Liver (tissue), 9 donors: ENCODE results near the gene SSPN. TPM values are rescaled to one million over a fixed set of nuclear protein-coding genes. Genes with fewer than 3 reads are reported as not detected.

Experiments
- DNase-seq: peaks from one replicate; pipeline ENCODE4 v3.0.0-alpha.2; 2017; ENCODE audit warnings: low spot score
- H3K27ac ChIP-seq, 2 donors: one replicate each; pipeline ENCODE4 v1.7.0; 2013; ENCODE audit warnings: inconsistent platforms in 2 of 2, low read length in 2 of 2, control low read depth in 1 of 2, low read depth in 1 of 2, mild to moderate bottlenecking in 1 of 2
- H3K27me3 ChIP-seq, 4 donors: one replicate each; pipeline versions ENCODE4 v1.6.1 to v1.7.0; 2013; ENCODE audit warnings: low read length in 3 of 4, inconsistent platforms in 1 of 4, mild to moderate bottlenecking in 1 of 4, moderate library complexity in 1 of 4; ENCODE audit not compliant: control insufficient read depth in 4 of 4, insufficient read depth in 4 of 4
- H3K36me3 ChIP-seq, 4 donors: one replicate each; pipeline versions ENCODE4 v1.6.1 to v1.7.0; 2013; ENCODE audit warnings: low read length in 3 of 4, mild to moderate bottlenecking in 3 of 4, low read depth in 1 of 4, moderate library complexity in 1 of 4; ENCODE audit not compliant: control insufficient read depth in 4 of 4, insufficient read depth in 3 of 4
- H3K4me1 ChIP-seq, 4 donors: one replicate each; pipeline versions ENCODE4 v1.6.1 to v1.7.0; 2013; ENCODE audit warnings: low read length in 3 of 4, mild to moderate bottlenecking in 3 of 4, moderate library complexity in 1 of 4; ENCODE audit not compliant: control insufficient read depth in 4 of 4, insufficient read depth in 4 of 4
- H3K4me3 ChIP-seq, 3 donors: one replicate each; pipeline versions ENCODE4 v1.6.1 to v1.7.0; 2013; ENCODE audit warnings: low read length in 3 of 3, control low read depth in 1 of 3, low read depth in 1 of 3, mild to moderate bottlenecking in 1 of 3
- H3K9ac ChIP-seq, 2 donors: one replicate each; pipeline ENCODE4 v1.7.0; 2013; ENCODE audit warnings: low read length in 2 of 2, mild to moderate bottlenecking in 2 of 2, moderate library complexity in 2 of 2, control low read depth in 1 of 2, low read depth in 1 of 2
- H3K9me3 ChIP-seq, 4 donors: one replicate each; pipeline versions ENCODE4 v1.6.1 to v1.7.0; 2013; ENCODE audit warnings: low read length in 3 of 4; ENCODE audit not compliant: control insufficient read depth in 4 of 4
- ATF3 ChIP-seq: IDR thresholded peaks from 2 replicates; pipeline ENCODE4 v1.6.1; 2016; ENCODE audit warnings: antibody characterized with exemption
- CTCF ChIP-seq: fragments of 150-350 bp; IDR thresholded peaks from 2 replicates; pipeline ENCODE4 v1.5.1; 2017; ENCODE audit warnings: improper control_type of control experiment, low read depth, low read length; ENCODE audit not compliant: missing input control
- EGR1 ChIP-seq, 2 donors: IDR thresholded peaks; 2 replicates each; pipeline ENCODE4 v1.6.1; 2016 to 2018; ENCODE audit warnings: antibody characterized with exemption in 2 of 2, low read depth in 2 of 2
- FOXA2 ChIP-seq: IDR thresholded peaks from 2 replicates; pipeline ENCODE4 v1.6.1; 2016; ENCODE audit warnings: antibody characterized with exemption
- GABPA ChIP-seq, 2 donors: IDR thresholded peaks in 1 of 2; conservative IDR thresholded peaks in 1 of 2; 2 replicates each; pipeline ENCODE4 v1.6.1; 2016; ENCODE audit warnings: antibody characterized with exemption in 2 of 2, mild to moderate bottlenecking in 1 of 2, moderate library complexity in 1 of 2
- HNF4A ChIP-seq, 2 donors: conservative IDR thresholded peaks; 2 replicates each; pipeline ENCODE4 v1.6.1; 2016; ENCODE audit warnings: antibody characterized with exemption in 2 of 2, mild to moderate bottlenecking in 2 of 2
- HNF4G ChIP-seq: IDR thresholded peaks from 2 replicates; pipeline ENCODE4 v1.6.1; 2016; ENCODE audit warnings: antibody characterized with exemption
- JUND ChIP-seq, 2 donors: IDR thresholded peaks; 2 replicates each; pipeline ENCODE4 v1.6.1; 2016; ENCODE audit warnings: antibody characterized with exemption in 2 of 2
- MAX ChIP-seq: IDR thresholded peaks from 2 replicates; pipeline ENCODE4 v1.6.1; 2016; ENCODE audit warnings: antibody characterized with exemption
- NR2F2 ChIP-seq: IDR thresholded peaks from 2 replicates; pipeline ENCODE4 v1.6.1; 2016; ENCODE audit warnings: antibody characterized with exemption
- RAD21 ChIP-seq, 2 donors: IDR thresholded peaks; 2 replicates each; pipeline ENCODE4 v1.6.1; 2016; ENCODE audit warnings: antibody characterized with exemption in 2 of 2, mild to moderate bottlenecking in 2 of 2
- RXRA ChIP-seq, 2 donors: IDR thresholded peaks; 2 replicates each; pipeline ENCODE4 v1.6.1; 2017 to 2018; ENCODE audit warnings: antibody characterized with exemption in 2 of 2, mild to moderate bottlenecking in 1 of 2
- SP1 ChIP-seq: IDR thresholded peaks from 2 replicates; pipeline ENCODE4 v1.6.1; 2018; ENCODE audit warnings: antibody characterized with exemption, mild to moderate bottlenecking
- TAF1 ChIP-seq: conservative IDR thresholded peaks from 2 replicates; pipeline ENCODE4 v1.6.1; 2016; ENCODE audit warnings: antibody characterized with exemption, mild to moderate bottlenecking
- YY1 ChIP-seq: IDR thresholded peaks from 2 replicates; pipeline ENCODE4 v1.6.1; 2016; ENCODE audit warnings: antibody characterized with exemption, mild to moderate bottlenecking
- WGBS: extraction: QIAGEN DNeasy Blood & Tissue Kit; methylation state at CpG from one replicate; pipeline ENCODE4 v1.1.7; 2013; 5-methylcytosine and 5-hydroxymethylcytosine counted together
- polyA plus RNA-seq, 2 donors: library from polyadenylated mRNA; stranded (reverse) in 1 of 2; unstranded in 1 of 2; fragments of 200-250 nt in 1 of 2; fragments of >200 nt in 1 of 2; fragmentation: Nextera tagmentation in 1 of 2; extraction: Ambion mirVana in 1 of 2; gene quantifications; one replicate each; pipeline versions ENCODE4 v1.2.1 to v1.2.3, GENCODE V29; 2013 to 2015
- total RNA-seq, 2 donors: library from RNA; depleted of rRNA; stranded (reverse); fragments of >200 nt; gene quantifications; one replicate each; pipeline ENCODE4 v1.2.3, GENCODE V29; 2014
- donor health status: healthy.
- donor health status: healthy.
- donor health status: healthy.
- donor health status: healthy.
- donor health status: healthy.

Gene SSPN
- total and polyA plus RNA-seq, 4 donors = 0.33 to 0.67 (median 0.46) TPM

- no peak overlapping the region for H3K27ac ChIP-seq
- no peak overlapping the region for H3K4me3 ChIP-seq
- DNase-seq = no peak
- TF ChIP-seq CTCF (no peak), JUND (IDR thresholded peaks at IDR 0.05) (no peak), MAX (no peak)
- no peaks in the 10 kb centered on the region for H3K36me3 ChIP-seq
- no peaks in the 10 kb centered on the region for H3K4me1 ChIP-seq
- no peaks in the 10 kb centered on the region for H3K9me3 ChIP-seq
- H3K27me3 ChIP-seq = no peaks in the 10 kb centered on the region
- no peak overlapping the region for H3K9ac ChIP-seq
- 93% methylated on average over 5 of the region's 5 CpGs for WGBS
These were observed 84.5 kb downstream of the SSPN start for GRCh38 chr12:26279908-26280307.

GRCh38 chr12:26280869-26281268 is 85.5 kb downstream of the SSPN start:
- peaks cover 0 to 3% (median under 1%) of the 10 kb centered on the region in 4 donors for H3K9me3 ChIP-seq
- H3K27ac ChIP-seq = no peak overlapping the region
- no peak for DNase-seq
- no peaks in the 10 kb centered on the region for H3K27me3 ChIP-seq
- WGBS = 85% methylated on average over 3 of the region's 3 CpGs
- no peak overlapping the region for H3K4me3 ChIP-seq
- TF ChIP-seq RAD21 (IDR thresholded peaks at IDR 0.05) = no peak
- no peak for TF ChIP-seq EGR1 (IDR thresholded peaks at IDR 0.05; ENCODE audit: low read depth in 2 of 2)
- TF ChIP-seq GABPA (IDR thresholded peaks at IDR 0.05 in 1 of 2, conservative IDR thresholded peaks at IDR 0.05 in 1 of 2) = no peak
- no peak for TF ChIP-seq NR2F2
- TF ChIP-seq YY1 = no peak
- H3K4me1 ChIP-seq = no peaks in the 10 kb centered on the region
- no peak overlapping the region for H3K9ac ChIP-seq
- H3K36me3 ChIP-seq = no peaks in the 10 kb centered on the region

- TF ChIP-seq SP1 (no peak), EGR1 (IDR thresholded peaks at IDR 0.05; ENCODE audit: low read depth in 2 of 2) (no peak), RXRA (IDR thresholded peaks at IDR 0.05) (no peak), RAD21 (IDR thresholded peaks at IDR 0.05) (no peak), HNF4G (no peak), FOXA2 (no peak), ATF3 (no peak), TAF1 (no peak), HNF4A (conservative IDR thresholded peaks at IDR 0.05) (no peak), GABPA (IDR thresholded peaks at IDR 0.05 in 1 of 2, conservative IDR thresholded peaks at IDR 0.05 in 1 of 2) (no peak)
- Histone ChIP-seq H3K9me3 (peaks cover 0 to 3% (median 1%) of the 10 kb centered on the region in 4 donors), H3K36me3 (no peaks in the 10 kb centered on the region), H3K9ac (no peak overlapping the region), H3K4me1 (no peaks in the 10 kb centered on the region), H3K27me3 (no peaks in the 10 kb centered on the region), H3K4me3 (no peak overlapping the region), H3K27ac (no peak overlapping the region)
- no peak for DNase-seq
- 88% methylated on average over 4 of the region's 4 CpGs for WGBS
These were observed 85.9 kb downstream of the SSPN start for GRCh38 chr12:26281320-26281719.
